Sigmoid colon (tissue), 7 donors: Measurements from ENCODE around the gene MAGOHB. TPM values are rescaled to one million over a fixed set of nuclear protein-coding genes. Genes with fewer than 3 reads are reported as not detected.
A peak's percentile ranks its signal among the peaks of the same experiment; 100 is the strongest.

Experiments
- DNase-seq: peaks from one replicate; pipeline ENCODE4 v3.0.0-alpha.2; 2019
- H3K27ac ChIP-seq, 4 donors: fragments of 200-600 bp; sonication (generic); one replicate each; pipeline ENCODE4 v1.5.1; 2016 to 2019; ENCODE audit warnings: mild to moderate bottlenecking in 1 of 4
- H3K27me3 ChIP-seq, 3 donors: fragments of 200-600 bp; sonication (generic); one replicate each; pipeline ENCODE4 v1.5.1; 2019; ENCODE audit warnings: mild to moderate bottlenecking in 1 of 3
- H3K36me3 ChIP-seq, 4 donors: fragments of 200-600 bp; sonication (generic); one replicate each; pipeline ENCODE4 v1.5.1; 2016 to 2019
- H3K4me1 ChIP-seq, 4 donors: fragments of 200-600 bp; sonication (generic); one replicate each; pipeline ENCODE4 v1.5.1; 2017 to 2019
- H3K4me3 ChIP-seq, 4 donors: fragments of 200-600 bp; sonication (generic); one replicate each; pipeline ENCODE4 v1.5.1; 2017 to 2019; ENCODE audit warnings: mild to moderate bottlenecking in 2 of 4, moderate library complexity in 1 of 4
- H3K9me3 ChIP-seq, 4 donors: fragments of 200-600 bp in 3 of 4; sonication (generic) in 3 of 4; one replicate each; pipeline versions ENCODE4 v1.5.1 to v1.6.1; 2013 to 2019
- CTCF ChIP-seq, 4 experiments: fragments of 450-650 bp in 3 of 4; fragments of 200-600 bp in 1 of 4; IDR thresholded peaks; one replicate each; pipeline ENCODE4 v1.5.1; 2016 to 2019; ENCODE audit warnings: antibody characterized with exemption in 4 of 4, mild to moderate bottlenecking in 3 of 4, moderate library complexity in 2 of 4
- EP300 ChIP-seq, 4 donors: sonication (generic); formaldehyde crosslinking; IDR thresholded peaks; one replicate each; pipeline ENCODE4 v1.6.1; 2017; ENCODE audit warnings: antibody characterized with exemption in 4 of 4
- POLR2A ChIP-seq, 2 donors: fragments of 450-650 bp; IDR thresholded peaks; one replicate each; pipeline ENCODE4 v1.6.1; 2016; ENCODE audit warnings: antibody characterized with exemption in 2 of 2, mild to moderate bottlenecking in 2 of 2, moderate library complexity in 2 of 2
- POLR2AphosphoS5 ChIP-seq, 4 donors: sonication (generic); formaldehyde crosslinking; IDR thresholded peaks; one replicate each; pipeline ENCODE4 v1.6.1; 2017; ENCODE audit warnings: antibody characterized with exemption in 4 of 4
- WGBS, 2 donors: extraction: QIAGEN DNeasy Blood & Tissue Kit; methylation state at CpG; one replicate each; pipeline ENCODE4 v1.1.7; 2013; 5-methylcytosine and 5-hydroxymethylcytosine counted together
- intact Hi-C: fragments of 100-400 bp; cut with DNase I; formaldehyde crosslinking; loops from one replicate; pipeline ENCODE4 v1.15.1; 2023
- polyA plus RNA-seq, 3 donors: library from polyadenylated mRNA; stranded (reverse); fragments of 200-250 nt; gene quantifications; one replicate each; pipeline ENCODE4 v1.2.3, GENCODE V29; 2013
- total RNA-seq, 4 donors: library from RNA; depleted of rRNA; stranded (reverse); fragments of >200 nt; gene quantifications; one replicate each; pipeline ENCODE4 v1.1.0, GENCODE V29; 2016
- donor health status: healthy with polysubstance abuse.
- donor health status: Bipolar disorder and iron deficiency.
- donor health status: healthy.

The MAGOHB gene
- total and polyA plus RNA-seq, 7 donors, result 8.6 to 25.7 (median 17.4) TPM

- WGBS, 2 donors, result 73 to 74% methylated on average over 3 of the region's 3 CpGs
- intact Hi-C loops, result no loop called here
- Histone ChIP-seq H3K4me3 (no peak overlapping the region), H3K27ac (no peak overlapping the region), H3K9me3 (no peaks in the 10 kb centered on the region), H3K27me3 (peaks cover 0 to 3% (median 0%) of the 10 kb centered on the region in 3 donors), H3K36me3 (no peaks in the 10 kb centered on the region), H3K4me1 (no peaks in the 10 kb centered on the region)
- DNase-seq, result no peak
- no peak for TF ChIP-seq EP300 (IDR thresholded peaks at IDR 0.05)
- no peak for TF ChIP-seq POLR2AphosphoS5 (IDR thresholded peaks at IDR 0.05)
- no peak for TF ChIP-seq POLR2A (IDR thresholded peaks at IDR 0.05)
- no peak for TF ChIP-seq CTCF (IDR thresholded peaks at IDR 0.05)
Observed at GRCh38 chr12:10567813-10568212, 45.6 kb downstream of the MAGOHB start.

- H3K27ac ChIP-seq, result no peak overlapping the region
- no peaks in the 10 kb centered on the region for H3K4me1 ChIP-seq
- no peak overlapping the region for H3K4me3 ChIP-seq
- intact Hi-C loops, result no loop called here
- H3K9me3 ChIP-seq, result no peaks in the 10 kb centered on the region
- H3K36me3 ChIP-seq, result no peaks in the 10 kb centered on the region
- H3K27me3 ChIP-seq, result no peaks in the 10 kb centered on the region
- TF ChIP-seq POLR2A (IDR thresholded peaks at IDR 0.05) (no peak), POLR2AphosphoS5 (IDR thresholded peaks at IDR 0.05) (no peak), EP300 (IDR thresholded peaks at IDR 0.05) (no peak), CTCF (IDR thresholded peaks at IDR 0.05) (no peak)
- WGBS, 2 donors, result 74 to 80% methylated on average over 3 of the region's 3 CpGs
- no peak for DNase-seq
Observed at GRCh38 chr12:10563966-10564365, 49.4 kb downstream of the MAGOHB start.

GRCh38 chr12:10563002-10563401, 50.4 kb downstream of the MAGOHB start:
- no peak overlapping the region for H3K27ac ChIP-seq
- H3K4me1 ChIP-seq, result no peaks in the 10 kb centered on the region
- TF ChIP-seq POLR2AphosphoS5 (IDR thresholded peaks at IDR 0.05), result no peak
- no peak for TF ChIP-seq POLR2A (IDR thresholded peaks at IDR 0.05)
- TF ChIP-seq EP300 (IDR thresholded peaks at IDR 0.05), result no peak
- TF ChIP-seq CTCF (IDR thresholded peaks at IDR 0.05), result no peak
- H3K9me3 ChIP-seq, result no peaks in the 10 kb centered on the region
- no peaks in the 10 kb centered on the region for H3K27me3 ChIP-seq
- H3K4me3 ChIP-seq, result no peak overlapping the region
- DNase-seq, result no peak
- no peaks in the 10 kb centered on the region for H3K36me3 ChIP-seq
- intact Hi-C loops, result no loop called here
- 91 to 96% methylated on average over 1 of the region's 1 CpG for WGBS, 2 donors

GRCh38 chr12:10562306-10562933, 51.0 kb downstream of the MAGOHB start:
- Histone ChIP-seq H3K27ac (no peak overlapping the region), H3K9me3 (no peaks in the 10 kb centered on the region), H3K27me3 (no peaks in the 10 kb centered on the region), H3K36me3 (no peaks in the 10 kb centered on the region), H3K4me1 (no peaks in the 10 kb centered on the region), H3K4me3 (no peak overlapping the region)
- intact Hi-C loops, result loop anchor here (1.0 kb wide), 2 partner anchors 231 to 327 kb away; no protein-coding TSS in a partner anchor
- no peak for TF ChIP-seq POLR2A (IDR thresholded peaks at IDR 0.05)
- no peak for TF ChIP-seq EP300 (IDR thresholded peaks at IDR 0.05)
- peak in 3 of 4 experiments; percentile 64 to 72 (median 66) for TF ChIP-seq CTCF (IDR thresholded peaks at IDR 0.05)
- TF ChIP-seq POLR2AphosphoS5 (IDR thresholded peaks at IDR 0.05), result no peak
- 0% methylated on average over 1 of the region's 1 CpG for WGBS, 2 donors
- no peak for DNase-seq

- intact Hi-C loops, result no loop called here
- Histone ChIP-seq H3K9me3 (no peaks in the 10 kb centered on the region), H3K27ac (no peak overlapping the region), H3K36me3 (no peaks in the 10 kb centered on the region), H3K4me3 (no peak overlapping the region), H3K4me1 (no peaks in the 10 kb centered on the region), H3K27me3 (no peaks in the 10 kb centered on the region)
- WGBS, 2 donors, result 51 to 81% methylated on average over 2 of the region's 2 CpGs
- no peak for DNase-seq
- TF ChIP-seq POLR2AphosphoS5 (IDR thresholded peaks at IDR 0.05) (no peak), CTCF (IDR thresholded peaks at IDR 0.05) (no peak), POLR2A (IDR thresholded peaks at IDR 0.05) (no peak), EP300 (IDR thresholded peaks at IDR 0.05) (no peak)
Observed at GRCh38 chr12:10559244-10559643, 54.2 kb downstream of the MAGOHB start.
